NCI-H1105 (cell line): ENCODE results near the gene DTYMK.
"Not testable (repeated sequence)": the region's sequence is repeated elsewhere in the genome, so short reads cannot be mapped to it uniquely, and the experiment has no call there.

Source experiments
- DNase-seq: peaks from one replicate; lab custom pipeline; 2025; lab: John Stamatoyannopoulos, UW

The DTYMK gene

GRCh38 chr2:241672243-241673188 is 14.1 kb downstream of the DTYMK start:
- DNase-seq = no peak

- DNase-seq = no peak
Measured at GRCh38 chr2:241671457-241672240, 15.0 kb downstream of the DTYMK start.

GRCh38 chr2:241670333-241671110 is 16.1 kb downstream of the DTYMK start:
- DNase-seq = no peak

GRCh38 chr2:241668839-241669238 is 17.8 kb downstream of the DTYMK start:
- DNase-seq = no peak

- DNase-seq = no peak
Measured at GRCh38 chr2:241668354-241668753, 18.3 kb downstream of the DTYMK start.

GRCh38 chr2:241666627-241667400 is 19.8 kb downstream of the DTYMK start:
- no peak for DNase-seq

GRCh38 chr2:241665731-241666440 is 20.7 kb downstream of the DTYMK start:
- no peak for DNase-seq

- not testable (repeated sequence) for DNase-seq
Measured at GRCh38 chr2:241662731-241663130, 23.9 kb downstream of the DTYMK start.

GRCh38 chr2:241660593-241661213 is 25.9 kb downstream of the DTYMK start:
- no peak for DNase-seq

- peak; percentile 25 for DNase-seq
Measured at GRCh38 chr2:241659150-241659739, 27.4 kb downstream of the DTYMK start.

- no peak for DNase-seq
Measured at GRCh38 chr2:241658296-241658695, 28.3 kb downstream of the DTYMK start.

- DNase-seq = no peak
Measured at GRCh38 chr2:241657786-241658254, 28.8 kb downstream of the DTYMK start.

GRCh38 chr2:241656190-241656741 is 30.3 kb downstream of the DTYMK start:
- DNase-seq = no peak

GRCh38 chr2:241655516-241656189 is 31.0 kb downstream of the DTYMK start:
- DNase-seq = no peak

- DNase-seq = no peak
Measured at GRCh38 chr2:241654551-241654950, 32.1 kb downstream of the DTYMK start.

- DNase-seq = no peak
Measured at GRCh38 chr2:241653210-241653750, 33.3 kb downstream of the DTYMK start.

GRCh38 chr2:241652722-241653121 is 33.9 kb downstream of the DTYMK start:
- no peak for DNase-seq

GRCh38 chr2:241652142-241652541 is 34.5 kb downstream of the DTYMK start:
- DNase-seq = no peak

GRCh38 chr2:241649927-241650326 is 36.7 kb downstream of the DTYMK start:
- no peak for DNase-seq
